ENCODE measurements around the gene SS18L1.
"Not testable (repeated sequence)": the region's sequence is repeated elsewhere in the genome, so short reads cannot be mapped to it uniquely, and the experiment has no call there.

SS18L1 gene

GRCh38 chr20:62112368-62112767, 31.2 kb upstream of the SS18L1 start:
- WGBS = 89% methylated on average over 6 of the region's 6 CpGs

GRCh38 chr20:62114894-62115293, 28.7 kb upstream of the SS18L1 start:
- Histone ChIP-seq H3K27me3 (ENCODE audit: insufficient read depth, low read length) (0 out of 2 replicates have a peak, but pooled peaks cover 2% of the 10 kb centered on the region), H3K4me1 (ENCODE audit: insufficient read depth, low read length) (no peaks in the 10 kb centered on the region), H3K9me3 (ENCODE audit: insufficient read depth, low read depth, low read length) (peaks cover 4% of the 10 kb centered on the region; the same call in 1 of the 2 replicates), H3K9ac (ENCODE audit: low read depth, low read length) (no peak overlapping the region), H3K4me3 (ENCODE audit: low read length) (no peak overlapping the region), H3K36me3 (ENCODE audit: insufficient read depth, low read length) (no peaks in the 10 kb centered on the region), H3K27ac (ENCODE audit: low read depth, low read length) (no peak overlapping the region)
- 35% methylated on average over 8 of the region's 8 CpGs for WGBS

More at GRCh38 chr20:62112368-62112767, 31.2 kb upstream of the SS18L1 start:
- H3K4me1 ChIP-seq (ENCODE audit: insufficient read depth, low read length) = no peaks in the 10 kb centered on the region
- no peaks in the 10 kb centered on the region for H3K36me3 ChIP-seq (ENCODE audit: insufficient read depth, low read length)
- H3K27me3 ChIP-seq (ENCODE audit: insufficient read depth, low read length) = no peaks in the 10 kb centered on the region
- no peak overlapping the region for H3K9ac ChIP-seq (ENCODE audit: low read depth, low read length)
- peaks cover 11% of the 10 kb centered on the region for H3K9me3 ChIP-seq (ENCODE audit: insufficient read depth, low read depth, low read length)
- no peak overlapping the region for H3K4me3 ChIP-seq (ENCODE audit: low read length)
- H3K27ac ChIP-seq (ENCODE audit: low read depth, low read length) = no peak overlapping the region

DNA sequence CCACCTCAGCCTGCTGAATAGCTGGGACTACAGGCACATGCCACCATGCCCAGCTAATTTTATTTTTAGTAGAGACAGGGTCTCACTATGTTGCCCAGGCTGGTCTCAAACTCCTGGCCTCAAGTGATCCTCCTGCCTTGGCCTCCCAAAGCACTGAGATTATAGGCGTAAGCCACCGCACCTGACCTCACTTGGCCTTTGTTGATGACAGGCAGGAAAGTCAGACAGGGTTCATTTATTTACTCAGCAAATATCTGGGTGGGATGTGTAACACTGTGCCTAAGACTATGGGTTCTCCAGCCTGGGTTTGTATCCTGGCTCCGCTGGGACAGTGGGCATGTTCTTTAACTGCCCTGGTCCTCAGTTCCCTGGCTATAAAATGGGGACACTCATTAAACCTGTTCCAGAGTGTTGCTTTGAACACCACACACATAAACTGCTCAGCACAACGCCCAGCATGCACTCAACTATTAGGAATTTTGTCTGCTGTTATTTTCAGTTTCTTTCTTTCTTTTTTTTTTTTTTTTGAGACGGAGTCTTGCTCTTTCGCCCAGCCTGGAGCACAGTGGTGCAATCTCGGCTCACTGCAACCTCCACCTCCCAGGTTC, 27.7 kb upstream of the SS18L1 start:
- not testable (repeated sequence) for H3K9ac ChIP-seq (ENCODE audit: low read depth, low read length); H3K4me3 ChIP-seq (ENCODE audit: low read length); H3K27ac ChIP-seq (ENCODE audit: low read depth, low read length); H3K36me3 ChIP-seq (ENCODE audit: insufficient read depth, low read length); H3K9me3 ChIP-seq (ENCODE audit: insufficient read depth, low read depth, low read length); H3K27me3 ChIP-seq (ENCODE audit: insufficient read depth, low read length); H3K4me1 ChIP-seq (ENCODE audit: insufficient read depth, low read length)
- WGBS = 93% methylated on average over 7 of the region's 7 CpGs

DNA sequence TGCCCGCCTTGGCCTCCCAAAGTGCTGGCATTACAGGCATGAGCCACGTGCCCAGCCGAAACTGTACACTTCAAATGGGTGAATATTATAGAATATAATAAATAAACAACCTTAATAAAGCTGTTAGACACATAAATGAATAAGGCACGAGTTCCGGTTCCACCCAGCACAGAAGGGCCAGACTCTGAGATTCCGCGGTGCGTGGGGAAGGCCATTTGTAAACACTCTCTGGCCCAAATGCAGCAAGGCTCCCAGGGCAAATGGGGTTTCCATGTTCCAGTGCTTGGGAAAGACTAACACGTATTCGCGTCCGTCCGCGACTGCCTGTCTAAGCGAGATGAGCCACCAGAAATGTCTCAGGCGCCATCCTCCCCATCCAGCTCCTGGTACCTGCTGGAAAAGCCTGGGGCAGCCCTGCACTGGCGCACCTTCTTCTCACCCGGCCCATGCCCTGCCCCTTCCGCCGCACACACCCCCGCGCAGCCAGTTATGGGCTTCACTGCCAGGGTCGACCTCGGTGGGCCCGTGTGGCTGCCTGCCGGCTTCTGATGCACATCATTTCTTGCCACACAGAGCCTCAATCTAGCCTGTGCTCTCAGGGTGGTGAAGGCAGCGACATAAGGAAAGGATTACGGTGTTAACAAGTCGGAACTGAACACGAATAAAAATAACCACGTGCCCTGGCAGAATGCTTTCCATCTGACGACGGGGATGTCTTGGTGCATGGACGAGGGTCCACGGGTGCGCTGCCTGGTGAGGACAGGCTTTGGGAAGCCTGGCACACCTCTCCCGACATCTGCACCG, 26.8 kb upstream of the SS18L1 start:
- 91% methylated on average over 36 of the region's 38 CpGs for WGBS
- H3K4me3 ChIP-seq (ENCODE audit: low read length) = no peak overlapping the region
- 0 out of 2 replicates have a peak, but pooled peaks cover 2% of the 10 kb centered on the region for H3K27me3 ChIP-seq (ENCODE audit: insufficient read depth, low read length)
- H3K9ac ChIP-seq (ENCODE audit: low read depth, low read length) = no peak overlapping the region
- H3K27ac ChIP-seq (ENCODE audit: low read depth, low read length) = no peak overlapping the region
- no peaks in the 10 kb centered on the region for H3K9me3 ChIP-seq (ENCODE audit: insufficient read depth, low read depth, low read length)
- H3K36me3 ChIP-seq (ENCODE audit: insufficient read depth, low read length) = no peaks in the 10 kb centered on the region
- H3K4me1 ChIP-seq (ENCODE audit: insufficient read depth, low read length) = no peaks in the 10 kb centered on the region

DNA sequence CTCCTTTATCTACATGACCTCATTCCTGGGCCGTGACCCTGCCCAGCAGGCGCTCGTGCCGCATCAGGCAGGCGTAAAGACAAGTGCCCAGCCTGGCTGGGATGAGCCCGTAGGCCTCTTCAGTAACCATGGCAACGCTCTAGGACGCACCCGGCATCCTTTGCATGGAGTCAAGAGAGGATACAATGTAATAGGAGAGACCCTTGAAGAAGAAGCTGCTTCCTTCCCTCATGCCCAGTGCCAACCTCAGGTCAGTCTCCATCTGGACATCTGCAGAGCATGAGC, 26.3 kb upstream of the SS18L1 start:
- H3K36me3 ChIP-seq (ENCODE audit: insufficient read depth, low read length) = no peaks in the 10 kb centered on the region
- no peak overlapping the region for H3K4me3 ChIP-seq (ENCODE audit: low read length)
- no peak overlapping the region for H3K27ac ChIP-seq (ENCODE audit: low read depth, low read length)
- H3K27me3 ChIP-seq (ENCODE audit: insufficient read depth, low read length) = 0 out of 2 replicates have a peak, but pooled peaks cover 2% of the 10 kb centered on the region
- 69% methylated on average over 9 of the region's 9 CpGs for WGBS
- no peak overlapping the region for H3K9ac ChIP-seq (ENCODE audit: low read depth, low read length)
- H3K9me3 ChIP-seq (ENCODE audit: insufficient read depth, low read depth, low read length) = no peaks in the 10 kb centered on the region
- H3K4me1 ChIP-seq (ENCODE audit: insufficient read depth, low read length) = no peaks in the 10 kb centered on the region

- WGBS = 76% methylated on average over 15 of the region's 15 CpGs
- H3K27ac ChIP-seq (ENCODE audit: low read depth, low read length) = no peak overlapping the region
- H3K4me3 ChIP-seq (ENCODE audit: low read length) = no peak overlapping the region
Observed at GRCh38 chr20:62117658-62118057, 25.9 kb upstream of the SS18L1 start.

GRCh38 chr20:62118113-62119043, 25.2 kb upstream of the SS18L1 start:
- no peaks in the 10 kb centered on the region for H3K36me3 ChIP-seq (ENCODE audit: insufficient read depth, low read length)
- H3K4me1 ChIP-seq (ENCODE audit: insufficient read depth, low read length) = peaks cover 1% of the 10 kb centered on the region; the same call in 1 of the 2 replicates
- no peak overlapping the region for H3K4me3 ChIP-seq (ENCODE audit: low read length)
- H3K9me3 ChIP-seq (ENCODE audit: insufficient read depth, low read depth, low read length) = no peaks in the 10 kb centered on the region
- H3K9ac ChIP-seq (ENCODE audit: low read depth, low read length) = no peak overlapping the region
- 82% methylated on average over 21 of the region's 21 CpGs for WGBS
- no peak overlapping the region for H3K27ac ChIP-seq (ENCODE audit: low read depth, low read length)
- 0 out of 2 replicates have a peak, but pooled peaks cover 2% of the 10 kb centered on the region for H3K27me3 ChIP-seq (ENCODE audit: insufficient read depth, low read length)

More at GRCh38 chr20:62117658-62118057, 25.9 kb upstream of the SS18L1 start:
- Histone ChIP-seq H3K36me3 (ENCODE audit: insufficient read depth, low read length) (no peaks in the 10 kb centered on the region), H3K9me3 (ENCODE audit: insufficient read depth, low read depth, low read length) (no peaks in the 10 kb centered on the region), H3K9ac (ENCODE audit: low read depth, low read length) (no peak overlapping the region), H3K27me3 (ENCODE audit: insufficient read depth, low read length) (0 out of 2 replicates have a peak, but pooled peaks cover 2% of the 10 kb centered on the region), H3K4me1 (ENCODE audit: insufficient read depth, low read length) (no peaks in the 10 kb centered on the region)

- Histone ChIP-seq H3K4me1 (ENCODE audit: insufficient read depth, low read length) (peaks cover 7% of the 10 kb centered on the region; the same call in 1 of the 2 replicates), H3K9ac (ENCODE audit: low read depth, low read length) (no peak overlapping the region), H3K36me3 (ENCODE audit: insufficient read depth, low read length) (peaks cover 1% of the 10 kb centered on the region), H3K27ac (ENCODE audit: low read depth, low read length) (no peak overlapping the region), H3K4me3 (ENCODE audit: low read length) (no peak overlapping the region), H3K9me3 (ENCODE audit: insufficient read depth, low read depth, low read length) (no peaks in the 10 kb centered on the region), H3K27me3 (ENCODE audit: insufficient read depth, low read length) (0 out of 2 replicates have a peak, but pooled peaks cover 2% of the 10 kb centered on the region)
- WGBS = 89% methylated on average over 5 of the region's 5 CpGs
Observed at GRCh38 chr20:62119115-62119514, 24.5 kb upstream of the SS18L1 start.

GRCh38 chr20:62119591-62120364, 23.8 kb upstream of the SS18L1 start:
- Histone ChIP-seq H3K36me3 (ENCODE audit: insufficient read depth, low read length) (peaks cover 8% of the 10 kb centered on the region), H3K27me3 (ENCODE audit: insufficient read depth, low read length) (0 out of 2 replicates have a peak, but pooled peaks cover 2% of the 10 kb centered on the region), H3K27ac (ENCODE audit: low read depth, low read length) (no peak overlapping the region), H3K9ac (ENCODE audit: low read depth, low read length) (no peak overlapping the region), H3K4me3 (ENCODE audit: low read length) (no peak overlapping the region), H3K9me3 (ENCODE audit: insufficient read depth, low read depth, low read length) (no peaks in the 10 kb centered on the region), H3K4me1 (ENCODE audit: insufficient read depth, low read length) (peaks cover 11% of the 10 kb centered on the region; the same call in 1 of the 2 replicates)
- 82% methylated on average over 10 of the region's 10 CpGs for WGBS

DNA sequence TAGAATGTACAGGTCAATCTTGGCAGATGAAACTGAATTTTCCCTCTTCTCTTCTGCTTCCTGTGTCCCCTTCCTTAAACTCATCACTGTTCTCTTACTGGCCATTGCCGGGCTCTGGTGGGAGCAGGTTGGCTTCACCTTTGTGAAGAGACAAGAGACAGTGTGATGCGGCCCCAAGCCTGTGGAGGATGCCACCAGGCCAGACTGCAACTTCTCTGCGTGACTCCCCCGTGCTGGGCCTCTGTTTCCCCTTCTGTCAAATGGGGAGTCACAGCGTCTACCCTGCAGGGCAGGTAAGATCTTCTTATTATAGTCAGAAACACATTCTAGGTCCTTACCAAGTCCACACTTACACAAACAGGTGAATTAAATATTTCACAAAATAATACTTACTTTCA, 23.2 kb upstream of the SS18L1 start:
- H3K9me3 ChIP-seq (ENCODE audit: insufficient read depth, low read depth, low read length) = no peaks in the 10 kb centered on the region
- 91% methylated on average over 5 of the region's 5 CpGs for whole genome bisulfite sequencing
- H3K9ac ChIP-seq (ENCODE audit: low read depth, low read length) = no peak overlapping the region
- H3K27me3 ChIP-seq (ENCODE audit: insufficient read depth, low read length) = 0 out of 2 replicates have a peak, but pooled peaks cover 2% of the 10 kb centered on the region
- H3K4me3 ChIP-seq (ENCODE audit: low read length) = no peak overlapping the region
- peaks cover 11% of the 10 kb centered on the region; the same call in 1 of the 2 replicates for H3K4me1 ChIP-seq (ENCODE audit: insufficient read depth, low read length)
- H3K36me3 ChIP-seq (ENCODE audit: insufficient read depth, low read length) = peaks cover 14% of the 10 kb centered on the region
- H3K27ac ChIP-seq (ENCODE audit: low read depth, low read length) = no peak overlapping the region
